Adipocyte (in vitro differentiated cells): ENCODE results near the gene RASGEF1B.
"Not testable (repeated sequence)": the region's sequence is repeated elsewhere in the genome, so short reads cannot be mapped to it uniquely, and the experiment has no call there.

ENCODE experiments used
- DNase-seq: peaks from one replicate; pipeline ENCODE4 v3.0.0-alpha.2; 2015; ENCODE audit warnings: low read depth
- H3K27me3 ChIP-seq: replicated peaks from 2 replicates; pipeline ENCODE4 v1.7.0; 2013; ENCODE audit warnings: mild to moderate bottlenecking, low read length, moderate library complexity; ENCODE audit not compliant: control insufficient read depth, insufficient read depth
- H3K36me3 ChIP-seq: 2 replicates; pipeline ENCODE4 v1.7.0; 2013; ENCODE audit warnings: low read length, mild to moderate bottlenecking, moderate library complexity; ENCODE audit not compliant: control insufficient read depth, insufficient read depth, severe bottlenecking
- H3K4me1 ChIP-seq: 2 replicates; pipeline ENCODE4 v1.7.0; 2013; ENCODE audit warnings: mild to moderate bottlenecking, low read length, moderate library complexity; ENCODE audit not compliant: control insufficient read depth, insufficient read depth
- H3K4me3 ChIP-seq: 2 replicates; pipeline ENCODE4 v1.7.0; 2013; ENCODE audit warnings: mild to moderate bottlenecking, low read length, moderate library complexity
- H3K9ac ChIP-seq: 2 replicates; pipeline ENCODE4 v1.7.0; 2013; ENCODE audit warnings: mild to moderate bottlenecking, low read length, moderate library complexity
- H3K9me3 ChIP-seq: 2 replicates; pipeline ENCODE4 v1.7.0; 2013; ENCODE audit warnings: mild to moderate bottlenecking, low read length, moderate library complexity; ENCODE audit not compliant: control insufficient read depth

Gene RASGEF1B

GRCh38 chr4:81406481-81406880, 65.2 kb downstream of the RASGEF1B start:
- H3K4me1 ChIP-seq, DNase-seq, H3K4me3 ChIP-seq, H3K9ac ChIP-seq, H3K36me3 ChIP-seq, H3K9me3 ChIP-seq, H3K27me3 ChIP-seq: not testable (repeated sequence)

GRCh38 chr4:81405900-81406401, 65.8 kb downstream of the RASGEF1B start:
- Histone ChIP-seq H3K36me3 (no peaks in the 10 kb centered on the region), H3K4me1 (no peaks in the 10 kb centered on the region), H3K4me3 (no peak overlapping the region), H3K9me3 (no peaks in the 10 kb centered on the region), H3K27me3 (no peaks in the 10 kb centered on the region), H3K9ac (no peak overlapping the region)
- DNase-seq: peak; percentile 95

- Histone ChIP-seq H3K27me3 (no peaks in the 10 kb centered on the region), H3K9me3 (no peaks in the 10 kb centered on the region), H3K9ac (no peak overlapping the region), H3K4me3 (no peak overlapping the region), H3K4me1 (no peaks in the 10 kb centered on the region), H3K36me3 (no peaks in the 10 kb centered on the region)
- no peak for DNase-seq
Observed at GRCh38 chr4:81404741-81405140, 67.0 kb downstream of the RASGEF1B start.

GRCh38 chr4:81404294-81404693, 67.4 kb downstream of the RASGEF1B start:
- Histone ChIP-seq H3K9ac (no peak overlapping the region), H3K9me3 (no peaks in the 10 kb centered on the region), H3K4me1 (no peaks in the 10 kb centered on the region), H3K27me3 (no peaks in the 10 kb centered on the region), H3K36me3 (no peaks in the 10 kb centered on the region), H3K4me3 (no peak overlapping the region)
- DNase-seq: no peak

- Histone ChIP-seq H3K4me1 (no peaks in the 10 kb centered on the region), H3K9me3 (no peaks in the 10 kb centered on the region), H3K36me3 (no peaks in the 10 kb centered on the region), H3K4me3 (no peak overlapping the region), H3K9ac (no peak overlapping the region), H3K27me3 (no peaks in the 10 kb centered on the region)
- DNase-seq: no peak
Observed at GRCh38 chr4:81399306-81400086, 72.2 kb downstream of the RASGEF1B start.

GRCh38 chr4:81398379-81398778, 73.3 kb downstream of the RASGEF1B start:
- DNase-seq: no peak
- H3K27me3 ChIP-seq: no peaks in the 10 kb centered on the region
- H3K4me1 ChIP-seq: no peaks in the 10 kb centered on the region
- no peak overlapping the region for H3K9ac ChIP-seq
- no peaks in the 10 kb centered on the region for H3K36me3 ChIP-seq
- H3K4me3 ChIP-seq: no peak overlapping the region
- no peaks in the 10 kb centered on the region for H3K9me3 ChIP-seq

GRCh38 chr4:81397635-81398034, 74.1 kb downstream of the RASGEF1B start:
- no peak overlapping the region for H3K9ac ChIP-seq
- H3K4me3 ChIP-seq: no peak overlapping the region

GRCh38 chr4:81395239-81395638, 76.5 kb downstream of the RASGEF1B start:
- H3K9ac ChIP-seq: no peak overlapping the region
- no peaks in the 10 kb centered on the region for H3K4me1 ChIP-seq
- H3K9me3 ChIP-seq: no peaks in the 10 kb centered on the region
- H3K36me3 ChIP-seq: no peaks in the 10 kb centered on the region
- DNase-seq: no peak
- H3K27me3 ChIP-seq: no peaks in the 10 kb centered on the region
- no peak overlapping the region for H3K4me3 ChIP-seq

More at GRCh38 chr4:81397635-81398034, 74.1 kb downstream of the RASGEF1B start:
- no peak for DNase-seq
- Histone ChIP-seq H3K4me1 (no peaks in the 10 kb centered on the region), H3K36me3 (no peaks in the 10 kb centered on the region), H3K9me3 (no peaks in the 10 kb centered on the region), H3K27me3 (no peaks in the 10 kb centered on the region)

GRCh38 chr4:81392164-81392563, 79.5 kb downstream of the RASGEF1B start:
- H3K4me3 ChIP-seq: no peak overlapping the region
- H3K9me3 ChIP-seq: no peaks in the 10 kb centered on the region
- no peaks in the 10 kb centered on the region for H3K27me3 ChIP-seq
- DNase-seq: no peak
- no peak overlapping the region for H3K9ac ChIP-seq
- no peaks in the 10 kb centered on the region for H3K36me3 ChIP-seq
- no peaks in the 10 kb centered on the region for H3K4me1 ChIP-seq

GRCh38 chr4:81389720-81390119, 82.0 kb downstream of the RASGEF1B start:
- H3K4me3 ChIP-seq: no peak overlapping the region
- no peaks in the 10 kb centered on the region for H3K4me1 ChIP-seq
- H3K27me3 ChIP-seq: no peaks in the 10 kb centered on the region
- H3K9me3 ChIP-seq: no peaks in the 10 kb centered on the region
- DNase-seq: no peak
- no peaks in the 10 kb centered on the region for H3K36me3 ChIP-seq
- H3K9ac ChIP-seq: no peak overlapping the region

- Histone ChIP-seq H3K4me3 (no peak overlapping the region), H3K9ac (no peak overlapping the region), H3K9me3 (no peaks in the 10 kb centered on the region), H3K27me3 (no peaks in the 10 kb centered on the region), H3K4me1 (peaks cover 32% of the 10 kb centered on the region), H3K36me3 (no peaks in the 10 kb centered on the region)
- no peak for DNase-seq
Observed at GRCh38 chr4:81380437-81380836, 91.3 kb downstream of the RASGEF1B start.

- DNase-seq: peak; percentile 21
- Histone ChIP-seq H3K9ac (no peak overlapping the region), H3K36me3 (no peaks in the 10 kb centered on the region), H3K4me3 (no peak overlapping the region), H3K4me1 (peaks cover 32% of the 10 kb centered on the region), H3K9me3 (no peaks in the 10 kb centered on the region), H3K27me3 (no peaks in the 10 kb centered on the region)
Observed at GRCh38 chr4:81378386-81378785, 93.3 kb downstream of the RASGEF1B start.
